GM21367 (cell line): ENCODE results near the gene ZNF501.

ENCODE experiments used
- ATAC-seq: cut with Tn5 transposase; IDR thresholded peaks from one replicate; pipeline ENCODE4 v1.9.1; 2021; ENCODE audit not compliant: unreplicated experiment

ZNF501 gene

GRCh38 chr3:44729384-44729910 is at the start of gene ZNF501:
TSS of gene ZNF501 (plus strand) at chr3:44729635. CDS start at chr3:44734422, 4,787 bp downstream.
- peak; percentile 77 for ATAC-seq

GRCh38 chr3:44680921-44681455 is 48.4 kb upstream of the ZNF501 start:
- no peak for ATAC-seq

- ATAC-seq = no peak
Measured at GRCh38 chr3:44682182-44682896, 47.1 kb upstream of the ZNF501 start.

- ATAC-seq = no peak
Measured at GRCh38 chr3:44685128-44685800, 44.2 kb upstream of the ZNF501 start.

- ATAC-seq = no peak
Measured at GRCh38 chr3:44687898-44688297, 41.5 kb upstream of the ZNF501 start.

- ATAC-seq = no peak
Measured at GRCh38 chr3:44712455-44713075, 16.9 kb upstream of the ZNF501 start, which contains the start of gene ZNF502. TSS of gene ZNF502 (plus strand) at chr3:44712660. CDS start at chr3:44720262, 7,602 bp downstream.

- ATAC-seq = no peak
Measured at GRCh38 chr3:44721231-44722102, 8.0 kb upstream of the ZNF501 start.

- ATAC-seq = no peak
Measured at GRCh38 chr3:44722103-44722401, 7.4 kb upstream of the ZNF501 start.

GRCh38 chr3:44734646-44735168 is 5.3 kb downstream of the ZNF501 start:
- ATAC-seq = no peak

- no peak for ATAC-seq
Measured at GRCh38 chr3:44761101-44761423, 31.6 kb downstream of the ZNF501 start.

- peak; percentile 84 for ATAC-seq
Measured at GRCh38 chr3:44761424-44762169, 32.2 kb downstream of the ZNF501 start, which contains the start of the genes KIAA1143 and KIF15. TSS of gene KIAA1143 (minus strand) at chr3:44761619. CDS start at chr3:44761602, 17 bp downstream. TSS of gene KIF15 (plus strand) at chr3:44761794. CDS start at chr3:44761866, 72 bp downstream.

- ATAC-seq = no peak
Measured at GRCh38 chr3:44762170-44762677, 32.8 kb downstream of the ZNF501 start.

GRCh38 chr3:44762690-44763089 is 33.3 kb downstream of the ZNF501 start:
- no peak for ATAC-seq

GRCh38 chr3:44764248-44764647 is 34.8 kb downstream of the ZNF501 start:
- no peak for ATAC-seq

GRCh38 chr3:44771424-44772098 is 42.1 kb downstream of the ZNF501 start:
- no peak for ATAC-seq

- no peak for ATAC-seq
Measured at GRCh38 chr3:44772099-44772442, 42.6 kb downstream of the ZNF501 start.

- no peak for ATAC-seq
Measured at GRCh38 chr3:44782891-44783290, 53.5 kb downstream of the ZNF501 start.
